Choroid plexus epithelial cell (primary cell): Measurements from ENCODE around the gene C16orf89.
"Not testable (repeated sequence)": the region's sequence is repeated elsewhere in the genome, so short reads cannot be mapped to it uniquely, and the experiment has no call there.

Experiments used
- DNase-seq: peaks from one replicate; pipeline ENCODE4 v3.0.0-alpha.2; 2010; ENCODE audit warnings: low read depth
- H3K4me3 ChIP-seq: 2 replicates; pipeline ENCODE4 v1.5.1; 2011; ENCODE audit warnings: low read depth, mild to moderate bottlenecking, control low read depth, low read length, moderate library complexity
- TF ChIP-seq, protein P1 (sequence below): conservative IDR thresholded peaks from 2 replicates; pipeline ENCODE4 v1.5.1; 2011; ENCODE audit warnings: low read depth, mild to moderate bottlenecking, control low read depth, inconsistent platforms, low read length, moderate library complexity

The C16orf89 gene, protein sequence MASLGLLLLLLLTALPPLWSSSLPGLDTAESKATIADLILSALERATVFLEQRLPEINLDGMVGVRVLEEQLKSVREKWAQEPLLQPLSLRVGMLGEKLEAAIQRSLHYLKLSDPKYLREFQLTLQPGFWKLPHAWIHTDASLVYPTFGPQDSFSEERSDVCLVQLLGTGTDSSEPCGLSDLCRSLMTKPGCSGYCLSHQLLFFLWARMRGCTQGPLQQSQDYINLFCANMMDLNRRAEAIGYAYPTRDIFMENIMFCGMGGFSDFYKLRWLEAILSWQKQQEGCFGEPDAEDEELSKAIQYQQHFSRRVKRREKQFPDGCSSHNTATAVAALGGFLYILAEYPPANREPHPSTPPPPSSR

DNA sequence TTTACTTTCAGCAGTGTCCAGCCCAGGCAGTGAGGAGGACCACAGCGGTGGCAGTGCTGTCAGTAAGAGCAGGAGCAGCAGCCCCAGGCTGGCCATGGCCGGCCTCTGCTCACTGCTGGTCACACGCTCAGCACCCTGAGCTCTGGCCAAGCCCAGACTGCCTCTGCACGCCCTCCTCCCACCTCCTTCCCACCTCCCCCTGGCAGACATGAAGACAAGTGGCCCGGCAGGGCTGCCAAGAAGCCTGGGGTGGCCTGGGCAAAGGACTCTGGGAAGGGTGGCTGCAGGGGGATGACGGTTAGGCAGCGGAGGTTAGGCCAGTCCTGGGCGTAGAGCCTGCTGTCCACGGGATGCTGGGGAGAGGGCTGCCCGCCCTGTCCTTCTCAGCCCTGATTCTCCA, at the start of gene C16orf89:
TSS of gene C16orf89 (minus strand) at position 144 of the 400 bp plus-strand sequence. CDS start at position 96, 48 bp downstream.
- H3K4me3 ChIP-seq, result peak within 1 kb of the TSS; percentile 8
- TF ChIP-seq, protein P1, sequence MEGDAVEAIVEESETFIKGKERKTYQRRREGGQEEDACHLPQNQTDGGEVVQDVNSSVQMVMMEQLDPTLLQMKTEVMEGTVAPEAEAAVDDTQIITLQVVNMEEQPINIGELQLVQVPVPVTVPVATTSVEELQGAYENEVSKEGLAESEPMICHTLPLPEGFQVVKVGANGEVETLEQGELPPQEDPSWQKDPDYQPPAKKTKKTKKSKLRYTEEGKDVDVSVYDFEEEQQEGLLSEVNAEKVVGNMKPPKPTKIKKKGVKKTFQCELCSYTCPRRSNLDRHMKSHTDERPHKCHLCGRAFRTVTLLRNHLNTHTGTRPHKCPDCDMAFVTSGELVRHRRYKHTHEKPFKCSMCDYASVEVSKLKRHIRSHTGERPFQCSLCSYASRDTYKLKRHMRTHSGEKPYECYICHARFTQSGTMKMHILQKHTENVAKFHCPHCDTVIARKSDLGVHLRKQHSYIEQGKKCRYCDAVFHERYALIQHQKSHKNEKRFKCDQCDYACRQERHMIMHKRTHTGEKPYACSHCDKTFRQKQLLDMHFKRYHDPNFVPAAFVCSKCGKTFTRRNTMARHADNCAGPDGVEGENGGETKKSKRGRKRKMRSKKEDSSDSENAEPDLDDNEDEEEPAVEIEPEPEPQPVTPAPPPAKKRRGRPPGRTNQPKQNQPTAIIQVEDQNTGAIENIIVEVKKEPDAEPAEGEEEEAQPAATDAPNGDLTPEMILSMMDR, result no peak
- DNase-seq, result no peak

DNA sequence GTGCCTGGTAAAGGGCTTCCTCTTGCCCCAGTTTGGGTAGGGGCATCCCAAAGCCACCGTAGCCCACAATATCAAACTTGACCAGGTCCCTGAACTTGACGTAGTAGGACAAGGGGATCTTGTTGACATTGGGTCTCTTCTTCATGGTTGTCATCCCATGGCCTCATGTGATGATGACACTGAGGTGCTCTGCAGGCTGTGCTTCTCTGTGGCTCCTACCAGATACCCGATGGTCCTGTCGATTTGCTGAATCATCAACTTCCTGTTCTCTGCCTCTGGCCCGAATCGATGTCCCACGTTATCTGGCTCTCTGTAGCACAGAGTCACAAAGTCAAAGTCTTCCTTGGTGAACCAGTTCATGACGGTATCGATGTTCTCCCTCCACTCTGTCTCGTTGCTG, 45.2 kb upstream of the C16orf89 start:
- DNase-seq, H3K4me3 ChIP-seq: not testable (repeated sequence)

DNA sequence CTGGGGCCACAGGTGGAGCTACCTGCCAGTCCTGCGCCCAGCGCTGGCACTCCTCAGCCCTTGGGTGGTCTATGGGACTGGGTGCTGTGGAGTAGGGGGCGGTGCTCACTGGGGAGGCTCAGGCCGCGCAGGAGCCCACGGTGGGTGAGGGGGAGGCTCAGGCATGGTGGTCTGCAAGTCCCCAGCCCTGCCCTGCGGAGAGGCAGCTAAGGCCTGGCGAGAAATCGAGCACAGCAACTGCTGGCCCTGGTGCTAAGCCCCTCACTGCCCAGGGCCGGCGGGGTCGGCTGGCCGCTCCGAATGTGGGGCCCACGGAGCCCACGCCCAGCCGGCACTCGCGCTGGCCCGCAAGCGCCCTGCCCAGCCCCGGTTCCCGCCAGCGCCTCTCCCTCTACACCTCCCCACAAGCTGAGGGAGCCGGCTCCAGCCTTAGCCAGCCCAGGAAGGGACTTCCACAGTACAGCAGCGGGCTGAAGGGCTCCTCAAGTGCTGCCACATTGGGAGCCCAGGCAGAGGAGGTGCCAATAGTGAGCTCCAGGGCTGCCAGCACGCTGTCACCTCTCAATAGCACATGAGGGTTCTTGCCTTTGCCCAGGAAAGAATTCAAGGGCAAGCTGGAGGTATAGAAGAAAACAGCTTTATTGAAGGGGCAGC, 42.9 kb upstream of the C16orf89 start:
- H3K4me3 ChIP-seq, result no peak overlapping the region
- DNase-seq, result no peak
- TF ChIP-seq, protein P1, result no peak

DNA sequence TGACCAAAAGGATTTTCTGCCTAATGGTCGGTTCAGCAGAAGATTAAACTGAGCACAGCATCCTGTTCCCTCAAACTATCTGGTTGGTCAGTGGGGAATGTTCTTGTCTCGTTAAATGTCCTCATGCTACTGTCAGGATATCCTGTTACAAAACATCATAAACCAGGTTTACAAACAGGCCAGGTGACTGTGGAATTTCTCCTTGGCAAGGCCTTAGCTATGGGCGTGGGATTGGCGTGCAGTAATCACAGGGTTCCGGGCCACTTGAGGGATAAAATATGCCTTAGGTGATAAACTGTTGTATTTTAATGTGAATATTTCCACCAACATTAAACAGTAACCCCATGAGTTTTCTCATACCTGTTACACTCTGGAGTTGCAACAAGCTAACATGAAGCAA, 39.3 kb upstream of the C16orf89 start:
- DNase-seq, H3K4me3 ChIP-seq: not testable (repeated sequence)

DNA sequence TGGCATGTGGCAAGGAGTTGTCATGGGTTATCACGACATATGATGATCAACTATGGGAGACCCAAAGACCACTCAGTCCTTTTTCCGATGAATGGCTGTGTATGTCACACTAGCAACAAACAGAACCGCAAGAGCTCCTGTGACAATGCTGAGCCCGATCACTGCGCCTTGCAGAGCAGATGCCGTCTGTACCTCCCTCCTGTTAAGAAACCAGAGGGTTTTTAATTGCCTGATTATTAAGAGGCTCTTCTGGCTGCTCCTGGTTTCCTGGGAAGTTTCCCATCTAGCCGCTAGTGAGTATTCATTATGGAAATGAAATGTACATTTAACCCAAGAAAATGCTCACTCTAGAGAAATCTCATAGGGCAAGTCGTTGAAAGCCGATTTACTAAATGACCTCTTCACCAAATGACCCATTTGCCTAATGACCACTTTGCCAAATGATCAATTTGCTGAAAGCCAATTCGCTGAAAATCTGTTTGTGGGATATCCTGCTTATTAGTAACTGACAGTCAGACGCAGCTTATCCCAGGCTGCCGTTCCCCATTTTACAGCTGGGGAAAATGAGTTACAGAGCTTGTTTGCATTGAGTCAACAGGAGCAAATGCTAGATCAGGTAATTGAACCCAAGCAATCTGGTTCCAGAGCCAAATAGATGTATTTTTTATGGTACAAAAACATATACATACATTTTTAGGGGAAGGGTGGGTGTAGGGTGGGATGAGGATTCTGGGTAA, 37.7 kb upstream of the C16orf89 start:
- DNase-seq, H3K4me3 ChIP-seq: not testable (repeated sequence)

DNA sequence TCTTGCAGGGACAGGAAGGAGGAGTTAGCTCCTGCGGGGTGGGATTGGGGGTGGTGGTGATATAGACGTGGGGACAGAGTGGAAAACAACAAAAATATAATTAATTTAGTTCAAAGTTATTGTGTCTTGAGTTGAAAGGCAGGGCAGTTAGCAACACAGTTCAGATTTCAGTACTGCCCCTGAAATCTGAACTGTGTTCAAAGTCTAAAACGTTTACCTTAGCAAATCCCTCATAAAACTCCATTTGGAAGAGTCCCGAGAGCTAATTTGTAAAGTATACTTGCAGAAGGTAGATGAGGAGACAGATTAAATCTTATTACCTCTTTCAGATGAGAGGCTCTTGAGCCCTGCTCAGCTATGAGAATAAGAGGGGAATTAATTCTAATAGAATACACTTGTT, 33.4 kb upstream of the C16orf89 start:
- DNase-seq, H3K4me3 ChIP-seq: not testable (repeated sequence)

DNA sequence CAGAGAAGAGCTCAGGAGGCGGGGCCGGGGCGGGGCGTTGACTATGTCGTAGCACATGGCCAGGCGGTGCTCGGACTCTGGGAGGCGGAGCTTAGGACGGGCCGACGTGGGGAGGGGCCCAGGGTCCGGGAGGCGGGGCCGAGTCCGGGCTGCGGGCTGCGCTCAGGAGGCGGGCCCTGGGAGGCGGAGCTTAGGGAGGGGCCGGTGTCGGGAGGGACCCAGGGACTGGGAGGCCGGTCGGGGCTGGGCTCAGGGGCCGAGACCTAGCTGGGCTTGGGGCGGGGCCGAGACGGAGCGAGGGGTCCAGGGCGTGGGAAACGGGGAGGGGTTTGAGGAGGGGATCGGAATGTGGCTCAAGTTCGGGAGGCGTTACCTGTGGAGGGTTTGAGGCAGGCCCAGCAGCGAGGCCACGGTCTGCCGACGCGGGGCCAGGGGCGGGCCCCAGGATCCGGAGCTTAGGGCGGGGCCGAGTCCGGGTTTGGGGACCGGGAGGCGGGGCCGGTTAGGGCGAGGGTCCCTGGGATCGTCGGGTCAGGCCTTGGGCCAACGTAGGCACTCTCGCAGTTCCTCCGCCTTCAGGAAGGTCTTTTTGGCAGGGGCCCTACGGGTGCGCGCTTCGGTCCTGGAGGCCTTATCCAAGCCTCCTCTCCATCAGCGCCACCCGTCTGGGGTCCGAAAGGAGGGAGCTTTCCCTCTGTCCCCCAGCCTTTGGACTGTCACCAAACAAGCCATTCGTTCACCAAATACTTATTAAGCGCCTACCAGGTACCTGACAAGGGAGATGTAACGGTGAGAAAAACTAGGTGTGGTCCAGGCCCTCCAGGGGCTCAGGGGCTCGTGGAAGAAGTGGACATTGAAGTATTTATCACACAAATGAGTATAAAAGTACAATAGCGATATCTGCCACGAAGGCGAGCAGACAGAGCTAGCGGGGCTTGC, 32.7 kb upstream of the C16orf89 start:
- DNase-seq, result peak; percentile 72
- peak overlapping the region; percentile 62 for H3K4me3 ChIP-seq

DNA sequence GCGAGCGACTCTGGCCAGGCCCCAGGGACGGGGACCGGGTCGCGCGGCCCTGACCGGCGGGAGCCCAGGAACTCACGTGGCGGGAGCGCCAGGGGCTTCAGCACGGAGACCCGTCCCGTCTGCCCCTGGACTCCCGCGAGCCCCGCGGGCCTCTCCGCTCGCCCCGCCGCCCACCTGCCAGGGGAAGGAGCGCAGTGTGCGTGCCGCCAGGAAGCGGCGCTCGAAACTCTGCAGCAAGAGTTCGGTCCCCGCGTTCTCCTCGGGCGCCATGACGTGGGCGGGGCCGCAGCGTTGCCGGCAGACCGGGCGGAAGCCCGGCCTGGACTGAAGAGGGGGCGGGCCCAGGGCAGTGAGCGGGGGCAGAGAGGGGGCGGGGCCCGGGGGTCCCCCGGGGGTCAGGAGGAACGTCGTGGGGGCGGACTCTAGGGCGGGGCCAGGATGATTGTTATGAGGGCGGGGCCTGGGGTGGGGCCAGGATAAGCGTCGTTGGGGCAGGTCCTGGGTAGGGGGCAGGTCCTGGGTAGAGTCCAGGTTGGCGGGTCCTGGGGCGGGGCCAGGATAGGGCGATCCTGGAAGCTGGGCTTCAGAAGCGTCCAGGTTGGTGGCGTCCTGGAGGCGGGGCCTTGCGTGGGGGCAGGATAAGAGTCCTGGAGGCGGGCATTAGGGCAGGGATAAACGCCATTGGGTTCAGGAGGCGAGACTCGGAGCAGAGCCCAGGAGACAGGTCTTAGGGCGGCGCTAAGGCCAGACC, 31.9 kb upstream of the C16orf89 start, which contains the start of gene EEF2KMT:
TSS of gene EEF2KMT (minus strand) at position 326 of the 751 bp plus-strand sequence. CDS start at position 270, 56 bp downstream.
- peak within 1 kb of the TSS; percentile 69 for H3K4me3 ChIP-seq

DNA sequence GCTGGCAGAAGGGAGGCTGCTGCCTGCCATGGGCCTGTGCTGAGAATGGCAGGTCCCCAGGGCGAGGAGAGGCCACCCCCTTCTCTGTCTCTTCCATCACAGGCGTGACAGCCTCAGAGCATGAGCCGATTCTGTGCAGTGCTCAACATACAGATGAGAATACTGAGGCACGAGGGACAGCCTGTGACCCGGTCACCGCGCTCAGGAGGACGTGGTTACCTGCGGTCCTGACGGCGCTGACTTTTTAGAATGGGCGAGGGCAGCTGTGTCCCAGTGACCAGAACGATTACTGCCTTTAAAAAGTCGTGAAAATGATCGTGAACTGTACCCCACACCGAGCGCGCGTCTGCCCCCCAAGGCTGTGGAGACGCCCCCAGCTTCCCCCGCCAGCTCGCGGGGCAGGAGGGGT, 31.3 kb upstream of the C16orf89 start:
- not testable (repeated sequence) for DNase-seq
- H3K4me3 ChIP-seq, result peak overlapping the region; percentile 69

More for the DNA sequence above, 31.9 kb upstream of the C16orf89 start, which contains the start of gene EEF2KMT:
- DNase-seq, result peak; percentile 100

DNA sequence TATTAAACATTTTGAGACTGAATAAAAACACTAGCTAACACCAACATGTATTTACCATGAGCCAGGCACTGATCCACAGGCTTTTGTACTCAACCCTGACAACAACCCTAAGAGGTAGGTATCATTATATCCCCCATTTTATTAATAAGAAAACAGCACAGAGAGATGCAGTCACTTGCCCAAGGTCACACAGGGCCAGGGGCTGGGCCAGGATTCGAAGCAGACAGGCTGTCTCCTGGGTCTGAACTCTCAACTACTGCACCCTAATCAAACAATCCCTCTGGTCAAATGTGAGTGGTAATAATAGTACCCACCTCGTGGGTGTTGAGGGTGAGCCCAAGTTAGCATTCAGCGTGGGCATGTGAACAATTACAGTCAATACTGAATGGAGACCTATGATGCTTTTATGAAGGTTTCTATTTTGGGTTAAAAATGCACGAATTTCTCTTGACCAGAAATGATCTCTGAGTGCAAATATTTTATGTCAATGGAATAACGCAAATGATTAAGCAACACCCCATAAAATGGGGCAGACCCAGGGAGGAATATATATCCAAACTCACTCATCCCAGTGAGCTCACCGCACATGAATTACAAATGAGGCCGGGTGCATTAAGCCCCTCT, 30.8 kb upstream of the C16orf89 start:
- peak overlapping the region; percentile 69 for H3K4me3 ChIP-seq

DNA sequence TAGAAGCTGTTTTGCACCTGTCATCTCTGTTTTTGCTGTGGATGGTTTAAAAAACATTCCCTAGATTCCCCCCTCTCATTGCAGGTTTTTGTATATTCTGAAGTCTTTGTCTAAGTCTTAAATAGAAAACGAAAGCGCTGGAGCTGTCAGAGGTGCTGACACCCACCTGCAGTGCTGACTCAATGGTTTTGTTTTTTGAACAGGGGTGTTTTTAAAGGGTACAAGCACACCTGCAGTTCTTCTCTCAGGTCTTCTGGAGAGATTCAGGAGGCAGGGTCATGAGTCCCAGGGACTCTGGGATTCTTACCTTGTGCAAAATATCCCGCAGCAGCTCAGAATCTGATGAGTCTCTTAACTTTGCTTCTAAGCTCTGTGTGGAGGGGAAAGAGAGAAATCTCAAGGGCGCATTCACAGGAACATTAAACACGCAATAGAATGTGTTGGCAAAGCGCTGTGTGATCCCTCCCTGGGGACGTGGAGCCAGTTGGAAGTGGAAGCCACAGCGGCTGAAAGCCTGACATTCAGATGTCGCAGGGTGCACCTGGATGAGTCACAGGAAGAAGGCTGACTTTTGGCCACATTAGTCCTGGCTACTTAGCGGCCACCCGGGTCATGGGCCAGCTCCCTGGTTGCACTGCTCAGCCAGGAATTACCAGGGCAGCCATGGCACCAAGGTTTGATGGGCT, 29.5 kb upstream of the C16orf89 start:
- not testable (repeated sequence) for DNase-seq

More for the DNA sequence above, 30.8 kb upstream of the C16orf89 start:
- DNase-seq, result not testable (repeated sequence)

DNA sequence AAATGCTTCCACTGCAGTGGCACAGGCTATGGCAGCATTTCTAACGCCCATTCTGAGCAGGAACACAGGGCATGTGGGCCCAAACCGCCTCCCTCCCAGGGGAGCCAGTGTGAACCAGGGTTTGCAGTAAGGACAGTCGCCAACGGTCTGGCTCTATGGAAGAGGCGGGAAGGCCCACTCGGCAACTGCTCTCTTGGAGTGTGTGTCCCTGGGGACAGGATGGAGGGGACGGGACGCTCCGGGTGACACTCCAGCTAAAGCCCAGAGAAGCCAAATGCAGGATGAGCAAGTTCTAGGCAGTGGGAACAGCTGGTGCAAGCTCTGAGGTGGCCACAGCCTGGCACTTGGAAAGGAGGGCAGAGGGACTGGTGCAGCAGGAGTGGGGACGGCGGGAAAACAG, 28.0 kb upstream of the C16orf89 start:
- not testable (repeated sequence) for DNase-seq, H3K4me3 ChIP-seq

More for the DNA sequence above, 29.5 kb upstream of the C16orf89 start:
- H3K4me3 ChIP-seq, result not testable (repeated sequence)

DNA sequence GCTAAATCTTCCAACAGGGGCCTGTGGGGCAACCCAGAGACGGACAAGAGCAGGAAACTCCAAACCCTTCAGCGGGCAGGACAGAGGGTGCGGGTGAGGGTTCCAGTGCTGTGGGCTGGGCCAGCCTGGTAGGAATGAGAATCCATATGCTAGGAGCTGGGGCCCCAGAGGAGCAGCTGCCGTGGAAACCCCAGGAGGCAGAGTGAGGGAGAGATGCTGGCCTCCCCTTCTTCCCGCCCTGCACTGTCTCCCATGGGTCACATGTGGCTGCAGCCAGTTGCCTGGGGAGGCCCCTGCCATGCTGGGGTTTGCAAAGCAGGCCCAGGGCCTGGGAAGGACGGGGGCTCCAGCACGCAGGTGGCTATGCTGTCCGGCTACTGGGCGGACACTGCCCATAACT, 27.3 kb upstream of the C16orf89 start:
- not testable (repeated sequence) for DNase-seq

DNA sequence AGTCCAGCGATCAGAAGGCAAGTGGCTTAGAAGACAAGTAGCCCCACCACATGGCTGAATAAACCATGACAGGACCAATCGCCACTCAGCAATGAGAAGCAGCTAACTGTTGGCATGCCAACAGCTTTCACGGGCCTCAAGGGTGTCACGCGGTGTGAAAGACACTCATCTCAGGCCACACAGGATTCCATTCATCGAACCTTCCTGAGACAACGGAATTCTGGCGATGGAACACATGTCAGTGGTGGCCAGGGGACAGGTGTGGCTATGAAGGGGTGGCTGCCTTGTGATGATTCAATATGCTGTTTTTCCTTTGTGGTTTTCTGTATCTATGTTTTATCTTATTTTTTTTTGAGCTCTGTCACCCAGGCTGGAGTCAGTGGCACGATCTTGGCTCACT, 24.8 kb upstream of the C16orf89 start:
- not testable (repeated sequence) for H3K4me3 ChIP-seq, DNase-seq

More for the DNA sequence above, 27.3 kb upstream of the C16orf89 start:
- not testable (repeated sequence) for H3K4me3 ChIP-seq
